Islet precursor cell (in vitro differentiated cells): ENCODE measurements around the gene TXNRD2.
"Not testable (repeated sequence)": the region's sequence is repeated elsewhere in the genome, so short reads cannot be mapped to it uniquely, and the experiment has no call there.

ENCODE experiments used
- DNase-seq: peaks from one replicate; pipeline ENCODE4 v3.0.0-alpha.2; 2018

Gene TXNRD2

DNA sequence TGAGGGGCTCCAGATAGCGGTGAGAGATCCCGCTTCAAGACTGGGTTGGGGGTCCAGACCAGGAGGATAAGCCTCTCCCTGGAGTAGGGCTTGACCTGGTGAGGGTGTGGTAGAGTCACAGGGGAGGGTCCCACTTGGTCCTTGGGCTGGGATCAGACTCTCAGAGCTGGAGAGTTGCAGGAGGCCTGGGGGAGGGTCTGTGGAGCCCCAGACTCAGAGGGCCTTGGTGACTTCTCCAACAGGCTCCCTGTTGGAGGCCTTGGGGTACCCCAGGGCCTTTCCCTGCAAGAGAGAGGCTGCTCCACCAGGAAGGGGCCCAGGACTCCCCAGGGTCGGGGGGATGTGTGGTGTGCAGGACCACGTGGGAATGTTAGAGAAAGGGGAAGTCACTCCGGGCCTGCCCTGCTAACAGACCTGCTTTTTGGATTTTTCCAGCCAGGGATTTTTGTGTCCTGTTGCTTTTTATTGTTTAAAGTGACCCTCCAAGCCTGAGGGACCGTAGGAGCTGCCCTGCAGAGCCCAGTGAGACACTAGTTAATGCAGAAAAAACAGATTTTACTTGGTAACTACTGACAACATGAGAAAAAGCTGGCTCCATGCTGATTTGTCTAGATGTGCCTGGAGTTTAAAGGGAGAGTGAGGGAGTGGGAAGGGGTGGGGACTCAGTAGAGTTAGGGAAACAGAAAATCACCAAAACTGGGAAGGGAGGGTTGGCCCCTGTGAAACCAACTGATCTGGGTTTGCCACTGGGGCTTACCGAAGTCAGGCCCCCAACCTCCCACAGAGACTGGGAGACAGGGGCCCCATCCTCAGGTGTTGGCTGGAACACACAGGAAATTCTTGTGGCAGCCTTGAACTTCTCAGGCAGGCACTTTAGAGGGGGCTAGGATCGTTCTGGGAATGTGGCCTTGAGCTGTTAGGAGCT lies 801 bp upstream of the TXNRD2 start:
- no peak for DNase-seq

- DNase-seq, result no peak
These were observed 868 bp downstream of the TXNRD2 start for GRCh38 chr22:19940536-19941364.

DNA sequence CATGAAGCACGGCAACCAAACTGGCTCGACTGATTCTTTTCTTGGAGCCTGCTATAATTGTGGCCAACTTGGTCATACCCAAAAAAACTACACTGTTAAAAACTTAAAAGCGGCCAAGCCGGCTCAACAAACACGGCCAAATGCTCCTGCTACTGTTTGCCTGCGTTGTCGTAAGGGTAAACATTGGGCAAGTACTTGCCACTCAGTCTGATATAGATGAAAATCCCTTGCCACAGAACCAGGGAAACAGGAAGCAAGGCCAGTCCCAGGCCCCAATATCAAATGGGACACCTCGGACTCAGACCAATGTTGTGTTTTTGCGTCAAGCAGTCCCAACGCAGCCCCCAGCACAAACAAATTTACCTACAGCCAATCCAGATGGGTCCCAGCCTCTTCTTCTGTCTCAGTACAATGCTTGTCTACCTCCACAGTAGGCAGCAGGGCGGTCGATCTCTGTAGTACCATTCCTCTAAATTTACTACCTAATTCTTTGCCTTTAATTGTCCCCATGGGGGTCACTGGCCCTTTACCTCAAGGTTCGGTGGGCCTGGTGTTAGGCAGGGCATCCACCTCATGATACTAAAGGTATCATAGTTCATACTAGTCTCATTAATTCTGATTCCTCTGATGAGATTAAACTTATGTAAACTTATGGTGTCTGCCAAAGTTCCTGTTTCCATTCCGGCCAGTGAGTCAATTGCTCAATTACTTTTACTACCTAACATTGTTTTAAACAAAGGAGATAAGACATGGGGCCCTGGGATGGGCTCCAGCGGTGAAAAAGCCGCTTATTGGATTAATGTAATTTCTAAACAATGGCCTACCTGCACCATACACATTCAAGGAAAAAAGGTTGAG lies 3.8 kb downstream of the TXNRD2 start:
- no peak for DNase-seq

DNA sequence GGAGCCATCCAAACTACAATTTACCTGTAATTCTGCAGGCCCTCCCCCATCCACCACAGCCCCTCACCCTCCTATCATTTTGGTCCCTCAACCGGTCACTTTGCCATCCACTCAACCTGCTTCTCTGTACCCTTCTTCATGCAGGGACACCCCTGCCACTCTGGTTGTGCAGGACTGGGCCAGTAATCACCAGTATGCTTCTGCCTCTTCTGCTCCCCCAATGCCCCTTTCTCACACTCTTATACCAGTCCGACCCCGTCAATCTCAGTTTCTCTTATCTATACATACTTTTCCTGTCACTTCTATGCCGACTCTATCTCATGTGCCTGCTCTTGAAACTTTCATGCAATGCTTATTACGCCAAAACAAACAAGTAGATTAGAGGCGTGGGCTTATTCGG lies 5.1 kb downstream of the TXNRD2 start:
- no peak for DNase-seq

GRCh38 chr22:19935123-19935718 lies 6.4 kb downstream of the TXNRD2 start:
- DNase-seq, result not testable (repeated sequence)

DNA sequence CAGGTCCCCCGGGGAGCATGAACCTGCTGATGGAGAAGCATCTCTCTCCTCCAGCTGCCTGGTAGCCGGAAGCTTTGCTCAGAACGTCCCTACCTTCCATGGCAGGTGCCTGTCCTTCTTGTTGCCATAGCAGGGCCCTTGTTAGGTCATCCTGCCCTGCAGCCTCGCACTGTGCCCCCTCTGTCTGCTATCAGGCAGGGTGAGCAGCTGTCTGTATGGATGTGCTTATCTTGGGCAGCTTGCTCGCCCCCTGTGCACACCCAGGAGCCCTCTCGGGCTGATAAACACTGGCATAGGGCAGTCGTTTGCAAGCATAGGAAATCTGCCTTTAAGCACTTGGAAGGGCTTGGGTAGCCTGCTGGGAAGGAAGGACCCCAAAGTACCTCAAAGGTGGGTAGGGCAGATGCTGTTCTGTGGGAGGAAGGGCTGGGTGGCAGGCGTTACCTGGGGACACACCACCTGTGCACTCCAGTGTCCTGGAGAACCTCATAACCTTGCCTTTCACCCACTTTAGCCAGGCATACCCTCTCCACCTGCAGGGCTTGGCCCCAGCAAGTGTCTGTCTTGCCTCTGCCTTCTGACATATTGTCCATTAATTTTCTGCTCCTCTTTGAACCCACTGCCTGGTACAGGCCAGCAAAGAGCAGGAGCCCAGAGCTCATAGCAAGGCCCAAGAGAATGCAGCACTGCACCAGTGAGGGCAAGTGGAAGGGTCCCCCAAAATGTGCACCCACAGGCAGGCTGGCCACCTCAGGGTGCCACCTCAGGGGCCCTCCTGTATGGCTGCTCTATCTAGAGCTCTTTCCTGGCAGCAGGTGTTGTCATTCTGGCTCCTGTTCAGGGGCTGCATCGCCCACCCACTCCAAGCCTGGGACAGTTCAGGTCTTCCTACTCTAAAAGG lies 8.0 kb downstream of the TXNRD2 start:
- no peak for DNase-seq

- no peak for DNase-seq
These were observed 9.0 kb downstream of the TXNRD2 start for GRCh38 chr22:19932367-19933206.

- DNase-seq, result no peak
These were observed 10.1 kb downstream of the TXNRD2 start for GRCh38 chr22:19931514-19931913.

DNA sequence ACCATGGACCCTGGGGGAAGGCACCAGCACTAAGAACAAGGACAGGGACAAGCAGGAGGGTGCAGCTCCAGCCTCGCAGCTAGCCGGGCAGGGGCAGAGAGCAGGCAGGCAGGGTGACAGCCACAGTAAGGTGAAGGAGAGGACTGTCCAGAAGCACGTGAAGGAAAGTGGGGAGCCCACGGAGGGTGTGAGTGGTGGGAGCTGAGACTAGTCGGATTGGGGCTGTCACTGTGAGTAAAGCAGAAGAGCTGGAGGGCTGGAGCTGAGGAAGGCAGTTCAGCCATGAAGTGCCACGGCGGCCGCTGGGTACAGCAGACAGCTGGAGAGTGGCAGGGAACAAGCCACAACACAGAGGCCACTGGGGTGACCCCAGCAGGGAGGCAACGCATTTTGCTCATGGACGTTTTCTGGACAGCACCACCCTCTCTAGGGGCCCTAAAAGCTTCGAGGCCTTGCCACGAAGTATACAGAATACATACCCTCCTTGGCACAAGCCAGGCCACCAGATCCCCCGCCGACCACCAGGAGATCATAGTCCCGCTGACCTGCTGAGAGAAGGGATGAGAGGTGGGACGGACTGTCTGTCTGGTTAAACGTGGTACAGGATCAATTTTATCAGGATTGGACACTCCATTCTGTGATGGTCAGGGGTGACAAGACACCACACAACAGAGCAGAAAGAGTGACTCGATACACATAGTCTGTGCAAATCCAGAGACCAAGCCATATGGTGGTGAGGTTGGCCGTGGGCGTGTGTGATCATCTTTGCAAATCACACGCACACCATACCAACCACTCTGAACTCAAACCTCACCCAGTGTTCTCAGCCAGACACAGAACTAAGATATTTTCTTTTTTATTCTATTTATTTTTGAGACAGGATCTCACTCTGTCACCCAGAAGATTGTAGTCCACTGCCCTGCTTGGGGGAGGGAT lies 10.8 kb downstream of the TXNRD2 start:
- no peak for DNase-seq

DNA sequence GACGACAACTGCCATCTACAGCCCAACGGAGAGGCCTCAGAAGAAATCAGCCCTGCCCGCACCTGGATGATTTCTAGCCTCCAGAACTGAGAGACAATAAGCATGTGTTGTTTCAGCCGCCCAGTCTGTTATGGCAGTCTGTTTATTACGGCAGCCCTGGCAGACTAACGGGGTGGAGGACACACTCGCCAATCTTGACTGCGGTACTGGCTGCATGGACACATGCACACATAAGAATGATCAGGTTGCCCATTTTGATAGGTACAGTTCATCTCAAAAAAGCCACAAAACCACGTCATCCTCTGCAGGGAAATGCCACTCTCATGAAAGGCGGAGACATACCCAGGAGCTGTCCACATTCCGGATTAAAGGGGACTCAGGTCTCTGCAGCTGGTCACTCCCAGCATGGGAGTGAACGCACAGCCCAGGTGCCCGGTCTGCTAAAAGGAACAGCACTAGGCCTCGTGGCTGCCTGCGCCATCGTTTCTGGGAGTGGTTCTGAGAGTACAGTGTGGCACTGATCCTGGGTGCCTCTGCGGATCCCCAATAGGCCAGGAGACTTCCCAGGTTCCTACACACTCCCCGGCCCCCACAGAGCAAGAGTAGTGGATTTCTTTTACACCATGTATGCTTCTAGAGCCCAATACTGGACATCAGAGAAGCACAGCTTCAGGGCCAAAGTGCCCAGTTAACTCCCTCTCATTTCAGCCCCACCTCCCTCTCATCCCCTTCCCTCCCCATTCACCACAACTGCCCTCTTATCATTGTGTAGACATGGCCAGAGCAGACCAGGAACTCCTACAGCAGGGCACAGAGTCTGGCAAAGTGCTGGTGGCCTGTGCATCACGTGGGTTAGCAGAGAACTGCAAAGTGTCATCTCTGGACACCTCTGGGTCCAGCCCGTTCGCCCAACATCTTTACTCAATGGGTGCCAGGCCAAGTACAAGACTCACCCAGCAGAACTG lies 11.8 kb downstream of the TXNRD2 start:
- DNase-seq, result no peak

GRCh38 chr22:19928207-19928606 lies 13.4 kb downstream of the TXNRD2 start:
- DNase-seq, result no peak

DNA sequence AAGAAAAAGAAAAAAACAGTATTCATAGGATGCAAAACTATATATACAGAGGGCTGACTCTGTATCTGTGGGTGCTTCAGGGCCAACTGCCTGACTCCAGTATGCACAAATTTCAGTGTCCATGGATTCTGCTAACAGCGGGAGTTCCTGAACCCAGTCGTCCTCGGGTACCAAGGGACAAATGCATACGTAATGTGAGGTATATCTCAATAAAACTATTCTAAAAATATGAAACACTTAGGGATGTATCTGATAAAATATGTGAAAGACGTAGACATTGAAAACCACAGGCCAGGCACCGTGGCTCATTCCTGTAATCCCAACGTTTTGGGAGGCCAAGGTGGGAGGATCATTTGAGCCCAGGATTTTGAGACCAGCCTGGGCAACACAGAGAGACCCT lies 13.9 kb downstream of the TXNRD2 start:
- DNase-seq, result no peak

GRCh38 chr22:19926028-19926427 lies 15.6 kb downstream of the TXNRD2 start:
- not testable (repeated sequence) for DNase-seq

GRCh38 chr22:19923914-19924513 lies 17.6 kb downstream of the TXNRD2 start:
- DNase-seq, result no peak

- DNase-seq, result no peak
These were observed 20.0 kb downstream of the TXNRD2 start for GRCh38 chr22:19921544-19922081.

- no peak for DNase-seq
These were observed 21.8 kb downstream of the TXNRD2 start for GRCh38 chr22:19919701-19920363.
